Right lobe of liver (tissue), 4 donors: ENCODE results near the gene SIM2.
A peak's percentile ranks its signal among the peaks of the same experiment; 100 is the strongest.

ENCODE experiments used
- CTCF ChIP-seq, 4 donors: fragments of 200-600 bp in 3 of 4; fragments of 450-650 bp in 1 of 4; IDR thresholded peaks; one replicate each; pipeline versions ENCODE4 v1.5.1 to v1.8.0; 2016 to 2022; ENCODE audit warnings: antibody characterized with exemption in 4 of 4, mild to moderate bottlenecking in 2 of 4
- POLR2A ChIP-seq: fragments of 450-650 bp; IDR thresholded peaks from one replicate; pipeline ENCODE4 v1.6.1; 2017; ENCODE audit warnings: antibody characterized with exemption, mild to moderate bottlenecking
- donor health status: DM: no; HTN: no; CAD: no.
- donor health status: DM: no; HTN: no; CAD: no.
- donor health status: DM: no; HTN: yes; CAD: no.

- TF ChIP-seq CTCF (IDR thresholded peaks at IDR 0.05) (peak; percentile 35 to 65 (median 54)), POLR2A (no peak)
Measured at GRCh38 chr21:36661511-36662309, 37.2 kb upstream of the SIM2 start.
